GM19023 (cell line): Measurements from ENCODE around the gene ZRANB3.
"Not testable (repeated sequence)": the region's sequence is repeated elsewhere in the genome, so short reads cannot be mapped to it uniquely, and the experiment has no call there.

Experiments
- ATAC-seq: cut with Tn5 transposase; IDR thresholded peaks from one replicate; pipeline ENCODE4 v1.9.1; 2021; ENCODE audit warnings: mild to moderate bottlenecking, moderate library complexity; ENCODE audit not compliant: unreplicated experiment

Gene ZRANB3

DNA sequence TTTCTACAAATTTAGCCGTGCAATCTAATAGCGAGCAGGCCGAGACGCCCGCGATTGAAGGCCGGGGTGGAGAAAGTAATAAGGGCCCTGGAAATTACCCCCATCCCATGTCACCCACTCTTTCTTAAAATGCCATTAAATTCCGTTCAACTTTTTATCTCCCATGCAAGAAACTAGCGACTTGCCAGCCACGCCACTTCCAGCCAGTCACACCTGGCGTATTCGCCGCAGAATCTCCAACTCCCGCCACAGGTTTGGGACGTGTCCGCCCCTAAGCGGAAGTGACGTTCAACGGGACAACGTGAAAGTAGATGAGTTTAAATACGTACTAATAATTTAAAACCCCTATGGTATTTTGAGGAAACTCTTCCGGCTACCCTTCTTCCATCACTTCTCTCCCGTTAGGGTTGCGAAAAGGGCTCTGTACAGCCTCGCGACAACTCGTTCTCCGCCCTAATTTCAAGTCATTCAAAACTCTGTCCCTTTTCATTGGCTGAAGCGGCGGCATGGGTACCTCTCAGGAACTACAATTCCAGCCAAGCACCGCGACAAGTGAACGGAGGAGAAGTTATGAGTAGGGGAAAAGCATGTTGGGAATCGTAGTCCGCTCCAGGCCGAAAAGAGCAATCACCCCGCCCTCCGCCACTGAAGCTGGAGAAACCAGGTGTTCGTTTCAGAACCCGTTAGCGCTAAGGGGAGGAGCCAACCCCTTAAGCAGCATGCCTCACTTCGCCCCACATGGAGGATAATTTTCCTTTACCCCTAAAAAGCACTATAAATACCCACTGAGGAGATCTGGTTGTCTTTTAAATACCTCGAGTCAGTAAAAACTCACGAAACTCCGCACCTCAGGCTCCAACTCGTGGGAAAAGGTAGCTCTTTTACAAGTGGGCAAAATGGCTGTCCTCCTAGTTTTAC is at the start of gene ZRANB3:
TSS of gene ZRANB3 (minus strand) at position 906 of the 918 bp plus-strand sequence.
- peak; percentile 62 for ATAC-seq

- no peak for ATAC-seq
Measured at GRCh38 chr2:135573620-135574019, 42.6 kb upstream of the ZRANB3 start.

DNA sequence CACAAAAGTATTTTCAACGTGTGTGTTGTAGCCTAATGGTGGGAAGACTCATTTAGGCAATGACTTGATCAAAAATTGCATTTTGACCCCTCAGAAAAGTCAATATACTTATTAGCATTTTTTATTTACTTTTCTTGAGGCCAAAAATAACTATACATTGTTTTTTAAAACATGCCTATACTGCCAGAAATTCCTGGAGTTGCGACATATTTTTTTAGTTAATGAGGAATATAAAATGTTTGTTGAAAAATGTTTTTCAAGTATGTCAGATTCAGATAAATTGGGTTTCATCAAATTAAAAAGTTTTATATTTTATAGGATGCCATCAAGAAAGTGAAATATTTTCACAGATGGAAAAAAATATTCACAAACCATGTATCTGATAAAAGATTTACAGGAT is 39.9 kb upstream of the ZRANB3 start:
- no peak for ATAC-seq

DNA sequence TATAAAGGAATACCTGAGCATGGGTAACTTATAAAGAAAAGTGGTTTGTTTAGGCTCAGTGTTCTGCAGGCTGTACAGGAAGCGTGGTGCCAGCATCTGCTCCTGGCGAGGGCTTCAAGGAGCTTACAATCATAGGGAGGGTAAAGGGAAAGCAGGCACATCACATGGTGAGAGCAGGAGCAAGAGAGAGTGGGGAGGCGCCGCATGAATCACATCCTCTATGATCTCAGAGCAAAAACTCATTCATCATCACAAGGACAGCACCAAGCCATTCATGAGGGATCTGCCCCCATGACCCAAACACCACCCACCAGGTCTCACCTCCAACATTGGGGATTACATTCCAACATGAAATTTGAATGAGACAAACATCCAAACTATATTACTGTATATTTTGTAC is 32.8 kb upstream of the ZRANB3 start:
- no peak for ATAC-seq

DNA sequence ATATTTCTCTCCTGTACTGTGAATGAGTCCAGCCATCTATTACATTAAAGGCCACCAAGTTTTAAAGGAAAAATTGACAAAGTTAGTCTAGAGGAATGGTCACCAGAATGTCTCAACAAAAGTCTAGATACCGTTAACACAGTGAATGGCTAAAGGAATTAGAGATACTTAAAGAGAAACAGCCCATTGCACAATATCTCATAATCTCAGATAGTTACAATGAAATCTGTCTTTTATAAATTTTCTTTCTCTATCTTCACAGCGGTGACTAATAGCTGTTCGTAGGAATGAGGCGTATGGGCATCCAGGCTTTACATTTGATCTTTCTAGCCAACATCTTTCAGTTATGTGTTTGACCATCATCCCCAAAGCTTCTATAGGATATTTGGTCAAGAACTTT is 30.9 kb upstream of the ZRANB3 start:
- no peak for ATAC-seq

- ATAC-seq, result no peak
Measured at GRCh38 chr2:135557530-135557929, 26.5 kb upstream of the ZRANB3 start.

DNA sequence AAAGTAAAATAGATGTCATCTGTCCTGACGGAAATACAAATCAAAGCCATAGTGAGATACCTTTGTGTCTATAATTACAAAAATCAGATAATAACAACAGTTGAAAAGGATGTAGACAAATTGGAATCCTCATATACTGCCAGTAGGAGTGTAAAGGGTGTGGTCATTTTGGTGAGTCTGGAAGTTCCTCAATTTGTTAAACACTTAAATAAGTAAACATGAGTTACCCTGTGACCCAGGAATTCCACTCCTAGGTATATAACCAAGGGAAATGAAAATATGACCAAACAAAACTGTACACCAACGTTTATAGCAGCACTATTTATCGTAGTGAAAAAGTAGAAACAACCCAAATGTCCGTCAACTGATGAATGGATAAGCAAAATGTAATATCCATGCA is 24.3 kb upstream of the ZRANB3 start:
- ATAC-seq, result no peak

DNA sequence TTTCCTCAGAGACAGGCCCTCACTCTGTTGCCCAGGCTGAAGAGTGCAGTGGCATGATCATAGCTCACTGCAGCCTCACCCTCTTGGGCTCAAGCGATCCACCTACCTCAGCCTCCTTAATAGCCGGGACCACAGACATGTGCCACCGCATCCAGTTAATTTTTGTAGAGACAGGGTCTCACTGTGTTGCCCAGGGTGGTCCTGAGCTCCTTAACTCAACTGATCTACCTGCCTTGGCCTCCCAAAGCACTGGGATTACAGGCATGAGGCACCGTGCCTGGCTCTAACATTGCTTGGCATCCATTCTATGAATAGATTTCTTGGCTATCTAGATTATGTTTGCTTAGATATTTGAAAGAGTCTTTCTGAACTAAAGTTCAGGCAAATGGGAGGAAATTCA is 21.9 kb upstream of the ZRANB3 start:
- ATAC-seq, result no peak

- ATAC-seq, result no peak
Measured at GRCh38 chr2:135551356-135551755, 20.3 kb upstream of the ZRANB3 start.

DNA sequence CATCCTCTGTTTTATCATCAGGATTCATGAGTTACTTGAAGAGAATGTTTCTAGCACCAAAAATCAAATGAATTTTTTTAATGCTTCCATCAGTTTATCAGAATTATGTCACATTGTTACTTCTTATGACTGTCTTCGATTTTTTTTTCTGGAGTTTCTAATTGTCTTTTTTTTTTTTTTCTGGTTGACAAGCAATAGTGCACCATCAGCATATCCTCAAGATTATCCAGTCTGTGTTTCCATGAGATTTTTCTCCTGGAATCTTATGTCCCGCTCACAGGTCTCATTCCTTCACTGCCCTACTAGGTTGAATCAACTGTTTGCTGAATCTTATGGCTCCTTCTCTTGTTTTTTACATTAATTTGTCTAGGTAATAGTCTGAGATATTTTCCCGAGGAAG is 16.3 kb upstream of the ZRANB3 start:
- no peak for ATAC-seq

- no peak for ATAC-seq
Measured at GRCh38 chr2:135546436-135546835, 15.4 kb upstream of the ZRANB3 start.

GRCh38 chr2:135533545-135533944 is 2.5 kb upstream of the ZRANB3 start:
- ATAC-seq, result not testable (repeated sequence)

DNA sequence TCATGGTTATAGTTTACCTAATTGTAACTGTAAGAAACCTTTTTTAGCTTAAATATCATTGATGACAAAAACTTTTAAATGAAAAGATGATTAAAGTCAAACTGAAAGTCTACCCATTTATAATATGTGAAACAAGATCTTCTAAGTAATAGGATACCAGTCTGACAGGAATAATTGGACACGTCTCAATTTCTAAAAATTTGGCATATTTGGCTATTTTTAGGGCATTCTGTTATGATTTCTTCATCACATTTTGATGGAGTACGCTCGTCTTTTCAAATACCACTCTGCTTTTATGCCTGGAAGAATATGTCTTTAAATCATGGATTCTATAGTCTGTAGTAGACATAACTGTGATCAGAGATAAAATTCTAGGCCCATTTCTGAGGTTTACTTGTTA is 1.6 kb upstream of the ZRANB3 start:
- ATAC-seq, result no peak

DNA sequence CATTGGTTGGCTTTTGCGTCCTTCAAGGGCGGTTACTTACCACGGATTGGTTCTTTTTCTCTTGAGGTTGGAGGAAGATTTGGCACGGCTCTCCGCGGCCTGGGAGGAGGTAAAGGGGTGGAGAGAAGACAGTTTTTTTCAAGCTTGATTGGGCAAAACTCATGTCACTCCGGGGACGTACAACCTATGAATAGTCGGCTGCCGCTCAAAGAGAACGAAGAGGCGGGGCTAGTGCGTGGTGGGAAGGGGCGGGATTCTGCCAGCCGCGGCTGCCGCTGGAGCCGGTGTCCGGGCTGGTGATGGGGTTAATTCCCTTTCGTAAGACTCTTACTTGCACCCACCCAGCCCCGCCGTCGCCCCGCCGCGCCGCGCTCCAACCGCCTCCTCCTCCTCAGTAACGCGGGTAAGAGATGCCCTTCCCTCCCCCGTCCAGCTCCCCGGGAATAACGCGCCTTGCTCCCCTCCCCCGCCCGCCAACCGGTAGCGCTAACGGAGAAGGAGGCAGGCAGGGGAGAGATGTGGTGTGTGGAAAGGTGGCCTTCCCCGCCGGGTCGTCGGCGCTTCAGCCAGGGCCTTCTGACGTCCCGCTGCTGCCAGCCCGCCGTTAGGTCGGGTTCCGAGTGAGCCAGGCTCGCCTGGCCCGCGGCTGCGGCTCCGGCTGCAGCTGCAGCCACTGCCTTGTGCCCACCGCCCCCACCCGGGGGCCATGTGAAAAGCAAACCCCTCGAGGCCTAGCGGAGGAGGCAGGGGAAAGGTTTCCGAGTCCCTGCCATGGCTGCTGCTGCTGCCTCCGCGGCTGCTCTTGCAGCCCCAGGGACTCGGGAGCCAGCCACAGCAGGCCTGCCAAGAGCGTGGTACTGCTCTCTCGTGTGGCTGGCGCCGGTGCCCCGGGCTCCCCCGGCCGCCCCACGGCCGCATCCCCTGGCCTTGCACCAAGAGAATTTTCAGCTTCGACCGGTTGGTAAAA is 496 bp upstream of the ZRANB3 start, which contains the start of gene R3HDM1:
TSS of gene R3HDM1 (plus strand) at position 254 of the 967 bp plus-strand sequence. CDS start 73,362 bp downstream, outside the sequence.
- ATAC-seq, result peak; percentile 77

DNA sequence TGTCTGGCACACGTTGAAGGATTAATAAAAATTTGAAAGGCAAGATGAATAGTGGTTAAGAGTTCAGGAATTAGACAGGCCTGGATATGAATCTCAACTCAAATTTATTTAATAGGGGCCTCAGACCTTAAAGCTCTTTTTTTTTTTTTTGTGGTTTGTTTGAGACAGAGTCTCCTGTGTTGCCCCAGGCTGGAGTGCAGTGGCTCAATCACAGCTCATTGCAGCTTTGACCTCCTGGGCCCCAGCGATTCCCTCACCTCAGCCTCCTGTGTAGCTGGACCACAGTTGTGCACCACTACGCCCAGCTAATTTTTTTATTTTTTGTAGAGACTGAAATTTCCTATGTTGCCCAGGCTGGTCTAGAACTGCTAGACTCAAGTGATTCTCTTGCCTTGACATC is 3.0 kb downstream of the ZRANB3 start:
- no peak for ATAC-seq

- ATAC-seq, result no peak
Measured at GRCh38 chr2:135525786-135526185, 5.2 kb downstream of the ZRANB3 start.

DNA sequence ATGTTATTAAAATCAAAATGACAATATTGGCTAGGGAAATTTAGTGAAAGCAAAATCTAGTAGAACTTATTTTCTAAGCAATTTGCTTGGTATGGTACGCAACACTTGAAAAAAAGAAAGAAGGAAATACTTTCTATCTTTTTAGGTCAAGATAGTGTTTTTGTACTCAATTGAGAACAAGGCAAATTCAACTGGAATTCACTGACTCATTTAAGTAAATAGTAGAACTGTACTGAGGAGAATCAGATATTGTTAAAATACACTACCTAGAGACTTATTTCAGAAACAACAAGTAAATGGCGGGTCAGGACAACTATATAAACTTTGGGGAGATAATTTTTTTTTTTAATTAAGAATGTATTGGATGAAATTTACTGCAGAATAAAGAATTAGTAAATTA is 18.9 kb downstream of the ZRANB3 start:
- no peak for ATAC-seq

DNA sequence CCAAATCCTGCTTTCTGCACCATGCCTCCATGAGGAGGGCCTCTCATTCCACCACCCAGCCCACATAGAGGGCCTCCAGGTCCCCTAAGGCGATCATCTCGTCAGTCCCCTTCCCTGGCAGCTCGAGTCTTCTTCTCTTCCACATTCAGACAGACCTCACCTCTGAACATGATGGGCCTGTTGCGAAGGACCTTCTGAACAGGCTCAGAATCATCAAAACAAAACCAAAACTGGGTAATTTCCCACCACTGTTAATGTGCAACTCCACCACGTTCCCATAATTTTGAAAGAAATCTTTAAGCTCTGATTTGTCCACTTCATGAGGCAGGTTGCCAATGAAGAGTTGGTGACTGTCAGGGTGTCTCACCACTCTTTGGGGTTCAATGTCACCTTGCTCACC is 20.4 kb downstream of the ZRANB3 start:
- ATAC-seq, result no peak

DNA sequence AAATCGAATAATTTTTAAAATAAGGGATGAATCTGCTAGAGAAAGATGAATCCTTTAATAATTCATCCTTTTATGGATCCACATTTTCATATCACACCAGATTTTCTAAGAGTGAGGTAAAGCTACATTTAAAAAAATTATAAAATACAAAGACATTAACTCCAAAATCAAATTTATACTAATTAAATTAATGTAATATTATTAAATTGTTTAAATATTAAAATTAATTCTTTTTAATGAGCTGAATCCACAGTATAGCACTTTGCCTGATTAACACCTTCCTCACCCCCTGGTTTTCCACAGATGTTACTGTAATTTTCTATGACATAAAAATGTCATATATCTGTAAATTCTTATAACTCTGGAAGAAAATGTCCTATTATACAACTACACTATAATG is 26.2 kb downstream of the ZRANB3 start:
- no peak for ATAC-seq

GRCh38 chr2:135498588-135498987 is 32.4 kb downstream of the ZRANB3 start:
- ATAC-seq, result not testable (repeated sequence)

DNA sequence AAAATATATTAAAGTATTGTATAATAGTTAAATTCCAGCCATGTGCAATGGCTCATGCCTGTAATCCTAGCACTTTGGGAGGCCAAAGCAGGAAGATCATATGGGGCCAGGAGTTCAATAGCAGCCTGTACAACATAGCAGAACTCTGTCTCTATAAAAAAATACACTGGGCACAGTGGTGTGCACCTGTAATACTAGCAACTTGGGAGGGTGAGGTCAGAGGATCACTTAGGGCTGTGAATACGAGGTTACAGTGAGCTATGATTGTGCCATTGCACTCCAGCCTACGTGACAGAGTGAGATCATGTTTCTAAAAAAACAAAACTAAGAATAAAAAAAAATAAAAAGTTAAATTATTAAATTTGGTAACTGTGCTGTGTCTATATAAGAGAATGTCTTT is 36.1 kb downstream of the ZRANB3 start:
- no peak for ATAC-seq
